Coronary artery (tissue), 2 donors: ENCODE results near the gene CASZ1.

Experiments
- DNase-seq: peaks from one replicate; pipeline ENCODE4 v3.0.0-alpha.2; 2017; ENCODE audit warnings: low spot score
- H3K27ac ChIP-seq, 2 donors: fragments of 200-600 bp; sonication (generic); one replicate each; pipeline ENCODE4 v1.5.1; 2016 to 2019
- H3K4me3 ChIP-seq: fragments of 200-600 bp; sonication (generic); 2 replicates; pipeline ENCODE4 v1.5.1; 2016; ENCODE audit warnings: mild to moderate bottlenecking, moderate library complexity
- CTCF ChIP-seq: fragments of 200-600 bp; sonication (generic); IDR thresholded peaks from one replicate; pipeline ENCODE4 v1.5.1; 2019; ENCODE audit warnings: antibody characterized with exemption

CASZ1 gene

GRCh38 chr1:10773851-10774614 is 22.4 kb downstream of the CASZ1 start:
- TF ChIP-seq CTCF = no peak
- DNase-seq = no peak
- no peak overlapping the region for H3K27ac ChIP-seq
- no peak overlapping the region for H3K4me3 ChIP-seq

DNA sequence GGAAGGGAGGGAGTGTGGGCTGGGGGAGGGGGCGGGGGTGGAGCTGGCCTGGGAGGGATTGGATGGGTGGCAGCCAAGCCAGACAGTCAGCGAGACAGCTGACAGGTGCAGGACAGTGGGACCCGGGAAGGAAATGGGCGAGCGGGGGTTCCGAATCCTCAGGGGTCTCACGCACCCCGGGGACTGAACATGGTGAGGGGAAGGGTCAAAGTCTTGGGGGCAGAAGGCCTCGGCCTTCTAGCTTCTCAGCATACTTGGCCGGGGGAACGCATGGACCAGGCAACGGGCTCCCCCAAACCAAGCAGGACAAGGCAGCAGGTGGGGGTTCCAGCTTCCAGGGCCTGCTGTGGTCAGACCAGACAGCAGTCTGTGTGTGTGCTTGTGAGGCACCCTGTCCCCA is 23.1 kb downstream of the CASZ1 start:
- no peak for DNase-seq
- TF ChIP-seq CTCF = no peak
- Histone ChIP-seq H3K4me3 (no peak overlapping the region), H3K27ac (no peak overlapping the region)

- Histone ChIP-seq H3K4me3 (no peak overlapping the region), H3K27ac (no peak overlapping the region)
- TF ChIP-seq CTCF = no peak
- DNase-seq = no peak
Observed at GRCh38 chr1:10772711-10773110, 23.7 kb downstream of the CASZ1 start.

GRCh38 chr1:10771789-10772188 is 24.7 kb downstream of the CASZ1 start:
- TF ChIP-seq CTCF = no peak
- no peak for DNase-seq
- H3K27ac ChIP-seq = no peak overlapping the region
- H3K4me3 ChIP-seq = no peak overlapping the region

- no peak overlapping the region for H3K4me3 ChIP-seq
- no peak overlapping the region for H3K27ac ChIP-seq
- no peak for TF ChIP-seq CTCF
- no peak for DNase-seq
Observed at GRCh38 chr1:10768552-10768951, 27.9 kb downstream of the CASZ1 start.

GRCh38 chr1:10767282-10767681 is 29.2 kb downstream of the CASZ1 start:
- H3K27ac ChIP-seq = no peak overlapping the region
- TF ChIP-seq CTCF = no peak
- no peak for DNase-seq
- H3K4me3 ChIP-seq = no peak overlapping the region

- Histone ChIP-seq H3K27ac (no peak overlapping the region), H3K4me3 (no peak overlapping the region)
- DNase-seq = no peak
- no peak for TF ChIP-seq CTCF
Observed at GRCh38 chr1:10765734-10766478, 30.5 kb downstream of the CASZ1 start.
